Parathyroid adenoma (tissue), 2 donors: ENCODE results near the gene MT1G.

Experiments
- H2AFZ ChIP-seq: fragments of 300-600 bp; sonication (generic); one replicate; pipeline ENCODE4 v1.7.0; 2017; ENCODE audit warnings: antibody characterized with exemption, mild to moderate bottlenecking
- H3K27ac ChIP-seq: fragments of 300-600 bp; sonication (generic); one replicate; pipeline ENCODE4 v1.7.0; 2017
- H3K27me3 ChIP-seq: fragments of 300-600 bp; sonication (generic); one replicate; pipeline ENCODE4 v1.7.0; 2017; ENCODE audit warnings: low read length; ENCODE audit not compliant: control insufficient read depth, insufficient read depth
- H3K36me3 ChIP-seq: fragments of 300-600 bp; sonication (generic); one replicate; pipeline ENCODE4 v1.7.0; 2017; ENCODE audit warnings: low read length; ENCODE audit not compliant: control insufficient read depth, insufficient read depth
- H3K4me1 ChIP-seq: fragments of 300-600 bp; sonication (generic); one replicate; pipeline ENCODE4 v1.7.0; 2017; ENCODE audit warnings: control low read depth
- H3K4me2 ChIP-seq: fragments of 300-600 bp; sonication (generic); one replicate; pipeline ENCODE4 v1.7.0; 2017; ENCODE audit warnings: low read length
- H3K4me3 ChIP-seq: fragments of 300-600 bp; sonication (generic); one replicate; pipeline ENCODE4 v1.7.0; 2017; ENCODE audit warnings: low read depth, low read length
- H3K79me2 ChIP-seq: fragments of 300-600 bp; sonication (generic); one replicate; pipeline ENCODE4 v1.7.0; 2017; ENCODE audit warnings: control low read depth
- H3K9ac ChIP-seq: fragments of 300-600 bp; sonication (generic); one replicate; pipeline ENCODE4 v1.7.0; 2017; ENCODE audit warnings: mild to moderate bottlenecking
- H3K9me3 ChIP-seq: fragments of 300-600 bp; sonication (generic); one replicate; pipeline ENCODE4 v1.7.0; 2017; ENCODE audit warnings: low read length; ENCODE audit not compliant: control insufficient read depth
- CTCF ChIP-seq: fragments of 300-600 bp; sonication (generic); IDR thresholded peaks from one replicate; pipeline ENCODE4 v1.7.0; 2017; ENCODE audit warnings: antibody characterized with exemption, mild to moderate bottlenecking
- donor health status: primary hyperparathyroidism.

The MT1G gene

GRCh38 chr16:56702836-56703235, 35.0 kb upstream of the MT1G start:
- H3K4me2 ChIP-seq: no peak overlapping the region

GRCh38 chr16:56701534-56701933, 33.7 kb upstream of the MT1G start:
- no peak overlapping the region for H3K9ac ChIP-seq

More at GRCh38 chr16:56702836-56703235, 35.0 kb upstream of the MT1G start:
- Histone ChIP-seq H3K4me3 (no peak overlapping the region), H3K27ac (no peak overlapping the region), H3K27me3 (no peaks in the 10 kb centered on the region), H3K79me2 (no peaks in the 10 kb centered on the region), H2AFZ (no peak overlapping the region), H3K4me1 (peaks cover 1% of the 10 kb centered on the region), H3K36me3 (no peaks in the 10 kb centered on the region), H3K9ac (no peak overlapping the region), H3K9me3 (no peaks in the 10 kb centered on the region)
- no peak for TF ChIP-seq CTCF

GRCh38 chr16:56700631-56701030, 32.8 kb upstream of the MT1G start:
- H3K79me2 ChIP-seq: no peaks in the 10 kb centered on the region
- H3K9me3 ChIP-seq: no peaks in the 10 kb centered on the region
- TF ChIP-seq CTCF: no peak
- H3K27me3 ChIP-seq: no peaks in the 10 kb centered on the region
- H3K4me3 ChIP-seq: no peak overlapping the region
- no peak overlapping the region for H3K4me2 ChIP-seq
- no peaks in the 10 kb centered on the region for H3K36me3 ChIP-seq
- no peak overlapping the region for H3K9ac ChIP-seq
- H2AFZ ChIP-seq: no peak overlapping the region
- no peak overlapping the region for H3K27ac ChIP-seq
- H3K4me1 ChIP-seq: no peaks in the 10 kb centered on the region

More at GRCh38 chr16:56701534-56701933, 33.7 kb upstream of the MT1G start:
- Histone ChIP-seq H3K4me1 (no peaks in the 10 kb centered on the region), H2AFZ (peak overlapping the region; percentile 19), H3K79me2 (no peaks in the 10 kb centered on the region), H3K9me3 (no peaks in the 10 kb centered on the region), H3K4me2 (no peak overlapping the region), H3K27me3 (no peaks in the 10 kb centered on the region), H3K4me3 (no peak overlapping the region), H3K36me3 (no peaks in the 10 kb centered on the region), H3K27ac (no peak overlapping the region)
- no peak for TF ChIP-seq CTCF

GRCh38 chr16:56700195-56700594, 32.3 kb upstream of the MT1G start:
- no peak overlapping the region for H3K27ac ChIP-seq
- H3K4me1 ChIP-seq: no peaks in the 10 kb centered on the region
- no peak overlapping the region for H3K4me2 ChIP-seq
- no peaks in the 10 kb centered on the region for H3K79me2 ChIP-seq
- no peak overlapping the region for H3K9ac ChIP-seq
- H3K9me3 ChIP-seq: no peaks in the 10 kb centered on the region
- no peak overlapping the region for H3K4me3 ChIP-seq
- TF ChIP-seq CTCF: no peak
- H3K36me3 ChIP-seq: no peaks in the 10 kb centered on the region
- H2AFZ ChIP-seq: no peak overlapping the region
- no peaks in the 10 kb centered on the region for H3K27me3 ChIP-seq

GRCh38 chr16:56697456-56698155, 29.7 kb upstream of the MT1G start:
- no peak for TF ChIP-seq CTCF
- Histone ChIP-seq H3K27me3 (no peaks in the 10 kb centered on the region), H2AFZ (no peak overlapping the region), H3K9me3 (no peaks in the 10 kb centered on the region), H3K4me3 (no peak overlapping the region), H3K9ac (no peak overlapping the region), H3K4me2 (no peak overlapping the region), H3K79me2 (no peaks in the 10 kb centered on the region), H3K36me3 (no peaks in the 10 kb centered on the region), H3K27ac (no peak overlapping the region), H3K4me1 (no peaks in the 10 kb centered on the region)
